ENCODE results near the gene NDUFB4. TPM values are rescaled to one million over a fixed set of nuclear protein-coding genes. Genes with fewer than 3 reads are reported as not detected.

NDUFB4 gene
- total and polyA plus RNA-seq, 4 donors: 28.4 to 269 (median 76.9) TPM

DNA sequence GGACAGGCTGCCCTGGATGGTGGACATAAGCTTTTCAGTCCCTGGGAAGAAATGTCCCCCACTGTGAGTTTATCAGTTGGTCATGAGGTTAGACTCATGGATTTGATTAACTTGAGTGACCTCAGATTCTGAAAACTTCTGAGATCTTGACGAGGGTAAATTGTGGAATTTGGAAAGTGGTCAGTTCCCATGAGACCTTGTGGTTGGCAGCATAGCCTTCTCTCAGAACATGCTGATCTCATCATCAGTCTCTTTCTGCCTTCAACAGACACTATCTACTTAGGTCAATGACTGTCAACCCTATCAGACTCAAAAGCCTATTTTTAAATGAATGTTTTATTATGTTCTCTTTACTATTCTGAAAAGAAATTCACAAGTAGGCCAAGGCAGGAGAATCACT is 45.6 kb upstream of the NDUFB4 start:
- WGBS: 30% methylated on average over 1 of the region's 1 CpG
- Histone ChIP-seq H3K4me1 (ENCODE audit: control insufficient read depth in 4 of 4, insufficient read depth in 4 of 4, low read length in 3 of 4) (peaks cover 13 to 27% (median 14%) of the 10 kb centered on the region in 4 donors), H3K4me3 (ENCODE audit: low read depth in 1 of 3, low read length in 3 of 3) (no peak overlapping the region), H3K9ac (ENCODE audit: low read depth in 1 of 2, low read length in 2 of 2) (no peak overlapping the region), H3K27me3 (ENCODE audit: control insufficient read depth in 4 of 4, insufficient read depth in 4 of 4, low read length in 3 of 4) (no peaks in the 10 kb centered on the region), H3K27ac (ENCODE audit: low read depth in 1 of 2, low read length in 2 of 2) (no peak overlapping the region), H3K9me3 (ENCODE audit: control insufficient read depth in 4 of 4, low read length in 3 of 4) (no peaks in the 10 kb centered on the region), H3K36me3 (ENCODE audit: control insufficient read depth in 4 of 4, insufficient read depth in 3 of 4, low read depth in 1 of 4, low read length in 3 of 4) (no peaks in the 10 kb centered on the region)
- no peak for DNase-seq (ENCODE audit: low spot score)
- peak; percentile 29 for TF ChIP-seq NR2F2 (IDR thresholded peaks at IDR 0.05)
- TF ChIP-seq, protein P1, sequence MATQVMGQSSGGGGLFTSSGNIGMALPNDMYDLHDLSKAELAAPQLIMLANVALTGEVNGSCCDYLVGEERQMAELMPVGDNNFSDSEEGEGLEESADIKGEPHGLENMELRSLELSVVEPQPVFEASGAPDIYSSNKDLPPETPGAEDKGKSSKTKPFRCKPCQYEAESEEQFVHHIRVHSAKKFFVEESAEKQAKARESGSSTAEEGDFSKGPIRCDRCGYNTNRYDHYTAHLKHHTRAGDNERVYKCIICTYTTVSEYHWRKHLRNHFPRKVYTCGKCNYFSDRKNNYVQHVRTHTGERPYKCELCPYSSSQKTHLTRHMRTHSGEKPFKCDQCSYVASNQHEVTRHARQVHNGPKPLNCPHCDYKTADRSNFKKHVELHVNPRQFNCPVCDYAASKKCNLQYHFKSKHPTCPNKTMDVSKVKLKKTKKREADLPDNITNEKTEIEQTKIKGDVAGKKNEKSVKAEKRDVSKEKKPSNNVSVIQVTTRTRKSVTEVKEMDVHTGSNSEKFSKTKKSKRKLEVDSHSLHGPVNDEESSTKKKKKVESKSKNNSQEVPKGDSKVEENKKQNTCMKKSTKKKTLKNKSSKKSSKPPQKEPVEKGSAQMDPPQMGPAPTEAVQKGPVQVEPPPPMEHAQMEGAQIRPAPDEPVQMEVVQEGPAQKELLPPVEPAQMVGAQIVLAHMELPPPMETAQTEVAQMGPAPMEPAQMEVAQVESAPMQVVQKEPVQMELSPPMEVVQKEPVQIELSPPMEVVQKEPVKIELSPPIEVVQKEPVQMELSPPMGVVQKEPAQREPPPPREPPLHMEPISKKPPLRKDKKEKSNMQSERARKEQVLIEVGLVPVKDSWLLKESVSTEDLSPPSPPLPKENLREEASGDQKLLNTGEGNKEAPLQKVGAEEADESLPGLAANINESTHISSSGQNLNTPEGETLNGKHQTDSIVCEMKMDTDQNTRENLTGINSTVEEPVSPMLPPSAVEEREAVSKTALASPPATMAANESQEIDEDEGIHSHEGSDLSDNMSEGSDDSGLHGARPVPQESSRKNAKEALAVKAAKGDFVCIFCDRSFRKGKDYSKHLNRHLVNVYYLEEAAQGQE (IDR thresholded peaks at IDR 0.05): no peak
- TF ChIP-seq RXRA (IDR thresholded peaks at IDR 0.05): peak in 1 of 2 donors; percentile 12
- peak in 1 of 2 donors; percentile 6 for TF ChIP-seq HNF4A (conservative IDR thresholded peaks at IDR 0.05)

DNA sequence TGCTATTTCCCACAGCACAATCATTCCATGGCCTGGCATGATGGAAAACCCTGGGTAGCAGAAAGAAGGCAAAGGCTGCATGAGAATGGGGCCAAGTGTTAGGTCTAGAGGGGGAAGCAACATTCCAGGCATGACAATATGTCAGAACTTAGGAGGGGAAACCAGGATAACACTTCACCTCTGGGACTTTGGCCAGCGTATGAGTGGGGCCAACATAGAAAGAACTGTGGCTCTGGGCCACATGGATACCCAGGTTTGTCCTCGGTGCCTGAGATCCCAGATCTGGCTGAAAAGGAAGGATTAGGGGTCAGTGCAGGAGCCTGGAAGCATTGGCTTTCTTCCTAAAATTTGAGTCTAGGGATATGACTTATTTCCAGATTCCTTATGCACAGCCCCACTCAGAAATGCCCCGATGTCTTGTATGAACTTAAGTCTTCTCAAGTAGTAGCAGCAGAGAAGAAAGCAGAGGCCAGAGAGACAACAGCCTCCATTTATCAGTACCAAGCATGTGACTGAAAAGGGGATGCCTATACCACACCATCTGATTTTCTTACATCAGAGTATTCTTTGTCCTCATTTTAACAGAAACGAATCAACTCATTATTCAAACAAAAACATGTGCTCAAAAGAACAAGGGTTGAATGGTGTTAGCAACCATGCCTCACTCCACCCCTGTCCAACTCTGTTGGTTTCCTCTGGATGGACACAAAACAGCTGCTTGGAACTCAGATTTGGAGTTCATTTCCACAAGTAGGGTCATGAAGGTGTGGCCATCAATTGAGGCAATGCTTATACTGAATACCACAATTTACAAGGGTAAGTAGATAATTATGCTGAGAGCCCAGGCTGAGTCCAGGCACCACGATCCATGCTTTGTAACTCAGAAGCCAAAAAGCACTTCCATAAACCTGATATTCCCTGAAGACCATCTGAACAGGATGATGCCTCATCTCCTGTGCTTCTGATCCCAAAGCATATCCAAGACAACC is 43.7 kb upstream of the NDUFB4 start:
- Histone ChIP-seq H3K9ac (ENCODE audit: low read depth in 1 of 2, low read length in 2 of 2) (no peak overlapping the region), H3K27me3 (ENCODE audit: control insufficient read depth in 4 of 4, insufficient read depth in 4 of 4, low read length in 3 of 4) (no peaks in the 10 kb centered on the region), H3K9me3 (ENCODE audit: control insufficient read depth in 4 of 4, low read length in 3 of 4) (no peaks in the 10 kb centered on the region), H3K36me3 (ENCODE audit: control insufficient read depth in 4 of 4, insufficient read depth in 3 of 4, low read depth in 1 of 4, low read length in 3 of 4) (no peaks in the 10 kb centered on the region), H3K27ac (ENCODE audit: low read depth in 1 of 2, low read length in 2 of 2) (no peak overlapping the region), H3K4me1 (ENCODE audit: control insufficient read depth in 4 of 4, insufficient read depth in 4 of 4, low read length in 3 of 4) (peaks cover 25 to 46% (median 31%) of the 10 kb centered on the region in 4 donors), H3K4me3 (ENCODE audit: low read depth in 1 of 3, low read length in 3 of 3) (no peak overlapping the region)
- no peak for DNase-seq (ENCODE audit: low spot score)
- TF ChIP-seq TAF1 (conservative IDR thresholded peaks at IDR 0.05) (no peak), HNF4G (IDR thresholded peaks at IDR 0.05) (no peak), RXRA (IDR thresholded peaks at IDR 0.05) (no peak), HNF4A (conservative IDR thresholded peaks at IDR 0.05) (peak in 1 of 2 donors; percentile 14), RAD21 (IDR thresholded peaks at IDR 0.05) (no peak)
- TF ChIP-seq, protein P2, sequence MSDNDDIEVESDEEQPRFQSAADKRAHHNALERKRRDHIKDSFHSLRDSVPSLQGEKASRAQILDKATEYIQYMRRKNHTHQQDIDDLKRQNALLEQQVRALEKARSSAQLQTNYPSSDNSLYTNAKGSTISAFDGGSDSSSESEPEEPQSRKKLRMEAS (IDR thresholded peaks at IDR 0.05): no peak
- TF ChIP-seq, protein P3, sequence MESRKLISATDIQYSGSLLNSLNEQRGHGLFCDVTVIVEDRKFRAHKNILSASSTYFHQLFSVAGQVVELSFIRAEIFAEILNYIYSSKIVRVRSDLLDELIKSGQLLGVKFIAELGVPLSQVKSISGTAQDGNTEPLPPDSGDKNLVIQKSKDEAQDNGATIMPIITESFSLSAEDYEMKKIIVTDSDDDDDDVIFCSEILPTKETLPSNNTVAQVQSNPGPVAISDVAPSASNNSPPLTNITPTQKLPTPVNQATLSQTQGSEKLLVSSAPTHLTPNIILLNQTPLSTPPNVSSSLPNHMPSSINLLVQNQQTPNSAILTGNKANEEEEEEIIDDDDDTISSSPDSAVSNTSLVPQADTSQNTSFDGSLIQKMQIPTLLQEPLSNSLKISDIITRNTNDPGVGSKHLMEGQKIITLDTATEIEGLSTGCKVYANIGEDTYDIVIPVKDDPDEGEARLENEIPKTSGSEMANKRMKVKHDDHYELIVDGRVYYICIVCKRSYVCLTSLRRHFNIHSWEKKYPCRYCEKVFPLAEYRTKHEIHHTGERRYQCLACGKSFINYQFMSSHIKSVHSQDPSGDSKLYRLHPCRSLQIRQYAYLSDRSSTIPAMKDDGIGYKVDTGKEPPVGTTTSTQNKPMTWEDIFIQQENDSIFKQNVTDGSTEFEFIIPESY (IDR thresholded peaks at IDR 0.05): no peak
- WGBS: 72% methylated on average over 5 of the region's 5 CpGs

All from liver (tissue), 9 donors.